ENCODE data around the gene ZNF700. TPM values are rescaled to one million over a fixed set of nuclear protein-coding genes. Genes with fewer than 3 reads are reported as not detected.
"Not testable (repeated sequence)": the region's sequence is repeated elsewhere in the genome, so short reads cannot be mapped to it uniquely, and the experiment has no call there.

ZNF700 gene
- total RNA-seq, 4 donors from 2014 or later: 11.9 to 19.3 (median 16.4) TPM

- no peak for TF ChIP-seq CTCF (IDR thresholded peaks at IDR 0.05)
- no peak for TF ChIP-seq POLR2A (IDR thresholded peaks at IDR 0.05)
- no peak overlapping the region for H3K4me3 ChIP-seq (ENCODE audit: low read depth, poor library complexity, severe bottlenecking)
- no peak for DNase-seq (ENCODE audit: low spot score in 2 of 2)
- intact Hi-C loops (cut with DNase I; ENCODE audit: low total_unique reads): loop anchor here (5.0 kb wide), 1 partner anchor 188 kb away; the partner anchor contains the start of gene ZNF491
- 22 to 29% methylated on average over 5 of the region's 5 CpGs for WGBS, 2 donors
These were observed 60.1 kb downstream of the ZNF700 start for GRCh38 chr19:11984986-11985385.

- TF ChIP-seq CTCF (IDR thresholded peaks at IDR 0.05) (no peak), POLR2A (IDR thresholded peaks at IDR 0.05) (no peak)
- 92 to 93% methylated on average over 17 of the region's 17 CpGs for WGBS, 2 donors
- intact Hi-C loops (cut with DNase I; ENCODE audit: low total_unique reads): loop anchor here (5.0 kb wide), 1 partner anchor 189 kb away; the partner anchor contains the start of gene ZNF491
- no peak overlapping the region for H3K4me3 ChIP-seq (ENCODE audit: low read depth, poor library complexity, severe bottlenecking)
- DNase-seq (ENCODE audit: low spot score in 2 of 2): no peak
These were observed 61.8 kb downstream of the ZNF700 start for GRCh38 chr19:11986754-11987153.

- intact Hi-C loops (cut with DNase I; ENCODE audit: low total_unique reads): loop anchor here (5.0 kb wide), 1 partner anchor 190 kb away; the partner anchor contains the start of gene ZNF491
- WGBS, 2 donors: 1% methylated on average over 49 to 54 of the region's 54 CpGs
- peak overlapping the region; percentile 57 for H3K4me3 ChIP-seq (ENCODE audit: low read depth, poor library complexity, severe bottlenecking)
- peak; percentile 96 to 99 for DNase-seq (ENCODE audit: low spot score in 2 of 2)
- TF ChIP-seq CTCF (IDR thresholded peaks at IDR 0.05): no peak
- TF ChIP-seq POLR2A (IDR thresholded peaks at IDR 0.05): peak in 1 of 2 donors; percentile 9
These were observed 62.7 kb downstream of the ZNF700 start for GRCh38 chr19:11987405-11988281.

- WGBS, 2 donors: 61 to 64% methylated on average over 9 of the region's 9 CpGs
- TF ChIP-seq POLR2A (IDR thresholded peaks at IDR 0.05): no peak
- TF ChIP-seq CTCF (IDR thresholded peaks at IDR 0.05): no peak
- intact Hi-C loops (cut with DNase I; ENCODE audit: low total_unique reads): loop anchor here (5.0 kb wide), 1 partner anchor 192 kb away; the partner anchor contains the start of gene ZNF491
These were observed 64.2 kb downstream of the ZNF700 start for GRCh38 chr19:11989112-11989456.

GRCh38 chr19:11991921-11992320 is 67.0 kb downstream of the ZNF700 start:
- not testable (repeated sequence) for H3K4me3 ChIP-seq (ENCODE audit: low read depth, poor library complexity, severe bottlenecking); DNase-seq (ENCODE audit: low spot score in 2 of 2)
- WGBS, 2 donors: 81 to 84% methylated on average over 4 of the region's 4 CpGs
- intact Hi-C loops (cut with DNase I; ENCODE audit: low total_unique reads): loop anchor here (5.0 kb wide), 1 partner anchor 70 kb away; no protein-coding TSS in a partner anchor

More at GRCh38 chr19:11989112-11989456, 64.2 kb downstream of the ZNF700 start:
- no peak overlapping the region for H3K4me3 ChIP-seq (ENCODE audit: low read depth, poor library complexity, severe bottlenecking)
- DNase-seq (ENCODE audit: low spot score in 2 of 2): no peak

- no peak for DNase-seq (ENCODE audit: low spot score in 2 of 2)
- 89 to 91% methylated on average over 1 of the region's 1 CpG for WGBS, 2 donors
- TF ChIP-seq POLR2A (IDR thresholded peaks at IDR 0.05): no peak
- TF ChIP-seq CTCF (IDR thresholded peaks at IDR 0.05): no peak
- intact Hi-C loops (cut with DNase I; ENCODE audit: low total_unique reads): no loop called here
- H3K4me3 ChIP-seq (ENCODE audit: low read depth, poor library complexity, severe bottlenecking): no peak overlapping the region
These were observed 70.3 kb downstream of the ZNF700 start for GRCh38 chr19:11995174-11995573.
